Spleen (tissue), 7 donors: ENCODE data around the gene SPTBN2.

Experiments
- CTCF ChIP-seq, 11 experiments: fragments of 200-600 bp in 7 of 11; fragments of 450-650 bp in 4 of 11; sonication (generic) in 4 of 11; IDR thresholded peaks in 8 of 11; conservative IDR thresholded peaks in 3 of 11; 1 replicate in 7 of 11; 2 replicates in 4 of 11; pipeline versions ENCODE4 v1.4.0 to v1.8.0; 2016 to 2021; ENCODE audit warnings: antibody characterized with exemption in 11 of 11, inconsistent platforms in 4 of 11, mild to moderate bottlenecking in 1 of 11
- POLR2A ChIP-seq, 3 donors: fragments of 450-650 bp; IDR thresholded peaks; one replicate each; pipeline ENCODE4 v1.5.1; 2017; ENCODE audit warnings: antibody characterized with exemption in 3 of 3, mild to moderate bottlenecking in 1 of 3
- donor health status: DM: no; HTN: no; CAD: no; lungs with moderate emphysema.
- donor health status: DM: no; HTN: no; CAD: no.
- donor health status: DM: no; HTN: no; CAD: no.

- TF ChIP-seq POLR2A (IDR thresholded peaks at IDR 0.05) (no peak), CTCF (IDR thresholded peaks at IDR 0.05 in 8 of 11, conservative IDR thresholded peaks at IDR 0.05 in 3 of 11) (no peak)
Measured at GRCh38 chr11:66725114-66725513, 3.9 kb downstream of the SPTBN2 start.
